ENCODE data around the gene HDAC5. TPM values are rescaled to one million over a fixed set of nuclear protein-coding genes. Genes with fewer than 3 reads are reported as not detected.

Gene HDAC5
- total RNA-seq, 2 experiments from 2014 or later = 31.4 to 41.5 TPM

DNA sequence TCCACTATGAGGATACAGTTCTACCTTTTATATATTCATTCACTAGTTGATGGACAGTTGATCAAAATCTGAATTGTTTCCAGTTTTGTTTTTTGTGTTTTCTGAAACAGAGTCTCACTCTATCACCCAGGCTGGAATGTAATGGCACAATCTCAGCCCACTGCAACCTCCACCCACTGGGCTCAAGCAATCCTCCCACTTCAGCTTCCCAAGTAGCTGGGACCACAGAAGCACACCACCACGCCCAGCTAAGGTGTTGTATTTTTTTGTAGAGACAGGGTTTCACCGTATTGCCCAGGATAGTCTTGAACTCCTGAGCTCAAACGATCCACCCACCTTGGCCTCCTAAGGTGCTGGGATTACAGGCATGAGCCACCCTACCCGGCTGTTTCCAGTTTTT is 78.0 kb downstream of the HDAC5 start:
- no peak for DNase-seq (ENCODE audit: low spot score)
- Histone ChIP-seq H3K4me2 (ENCODE audit: low read length) (no peak overlapping the region), H3K27ac (ENCODE audit: low read depth, low read length, poor library complexity, severe bottlenecking) (no peak overlapping the region), H3K4me1 (ENCODE audit: insufficient read depth, low read length, poor library complexity, severe bottlenecking) (no peaks in the 10 kb centered on the region), H4K20me1 (ENCODE audit: insufficient read depth, low read length) (0 out of 2 replicates have a peak, but pooled peaks cover 11% of the 10 kb centered on the region), H3K79me2 (ENCODE audit: insufficient read depth, low read depth, low read length) (peaks cover 55% of the 10 kb centered on the region), H3K9me2 (ENCODE audit: insufficient read depth, low read length) (no peaks in the 10 kb centered on the region), H3K9me3 (ENCODE audit: low read length) (no peaks in the 10 kb centered on the region), H3K36me3 (ENCODE audit: insufficient read depth, low read length) (peaks cover 82% of the 10 kb centered on the region), H3K4me3 (ENCODE audit: low read depth, low read length, poor library complexity, severe bottlenecking) (no peak overlapping the region), H2AFZ (ENCODE audit: low read length) (no peak overlapping the region)
- BruUV-seq (replicated peaks) = no TSS peak
- intact Hi-C loops (cut with micrococcal nuclease; ENCODE audit: unreplicated experiment) = no loop called here
- ChIA-PET POLR2A (no interaction called here), CTCF (ENCODE audit: unreplicated experiment) (no interaction called here)
- TF ChIP-seq, protein P1, sequence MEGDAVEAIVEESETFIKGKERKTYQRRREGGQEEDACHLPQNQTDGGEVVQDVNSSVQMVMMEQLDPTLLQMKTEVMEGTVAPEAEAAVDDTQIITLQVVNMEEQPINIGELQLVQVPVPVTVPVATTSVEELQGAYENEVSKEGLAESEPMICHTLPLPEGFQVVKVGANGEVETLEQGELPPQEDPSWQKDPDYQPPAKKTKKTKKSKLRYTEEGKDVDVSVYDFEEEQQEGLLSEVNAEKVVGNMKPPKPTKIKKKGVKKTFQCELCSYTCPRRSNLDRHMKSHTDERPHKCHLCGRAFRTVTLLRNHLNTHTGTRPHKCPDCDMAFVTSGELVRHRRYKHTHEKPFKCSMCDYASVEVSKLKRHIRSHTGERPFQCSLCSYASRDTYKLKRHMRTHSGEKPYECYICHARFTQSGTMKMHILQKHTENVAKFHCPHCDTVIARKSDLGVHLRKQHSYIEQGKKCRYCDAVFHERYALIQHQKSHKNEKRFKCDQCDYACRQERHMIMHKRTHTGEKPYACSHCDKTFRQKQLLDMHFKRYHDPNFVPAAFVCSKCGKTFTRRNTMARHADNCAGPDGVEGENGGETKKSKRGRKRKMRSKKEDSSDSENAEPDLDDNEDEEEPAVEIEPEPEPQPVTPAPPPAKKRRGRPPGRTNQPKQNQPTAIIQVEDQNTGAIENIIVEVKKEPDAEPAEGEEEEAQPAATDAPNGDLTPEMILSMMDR (conservative IDR thresholded peaks at IDR 0.05; ENCODE audit: low read length) = no peak
- TF ChIP-seq EZH2phosphoT487 (IDR thresholded peaks at IDR 0.05; ENCODE audit: borderline replicate concordance, low read depth, low read length) = no peak

DNA sequence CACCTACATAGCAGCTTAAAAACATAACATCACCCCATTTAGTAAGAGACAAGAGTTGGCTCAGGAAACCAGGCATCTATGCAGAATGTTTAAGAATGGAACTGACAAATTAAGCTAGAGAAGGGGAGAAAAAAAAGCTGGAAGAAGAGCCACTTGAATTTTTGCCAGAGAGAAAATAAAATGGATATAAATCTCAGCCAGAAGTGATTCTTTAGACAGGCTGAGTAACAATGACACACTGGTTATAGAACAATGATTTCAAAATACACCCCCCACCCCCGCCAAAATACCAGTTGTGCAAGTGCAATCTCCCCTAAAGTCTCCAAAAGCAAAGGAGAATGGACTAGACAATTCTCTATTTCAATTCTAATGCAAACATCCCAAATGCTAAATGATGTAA is 79.4 kb downstream of the HDAC5 start:
- H3K36me3 ChIP-seq (ENCODE audit: insufficient read depth, low read length) = peaks cover 79% of the 10 kb centered on the region
- DNase-seq (ENCODE audit: low spot score) = no peak
- BruUV-seq (replicated peaks) = TSS peak; percentile 48
- no peaks in the 10 kb centered on the region for H3K9me3 ChIP-seq (ENCODE audit: low read length)
- no peak for TF ChIP-seq EZH2phosphoT487 (IDR thresholded peaks at IDR 0.05; ENCODE audit: borderline replicate concordance, low read depth, low read length)
- TF ChIP-seq, protein P1 (conservative IDR thresholded peaks at IDR 0.05; ENCODE audit: low read length) = no peak
- no peak overlapping the region for H3K4me3 ChIP-seq (ENCODE audit: low read depth, low read length, poor library complexity, severe bottlenecking)
- intact Hi-C loops (cut with micrococcal nuclease; ENCODE audit: unreplicated experiment) = no loop called here
- H3K27ac ChIP-seq (ENCODE audit: low read depth, low read length, poor library complexity, severe bottlenecking) = no peak overlapping the region
- peaks cover 52% of the 10 kb centered on the region for H3K79me2 ChIP-seq (ENCODE audit: insufficient read depth, low read depth, low read length)
- 0 out of 2 replicates have a peak, but pooled peaks cover 11% of the 10 kb centered on the region for H4K20me1 ChIP-seq (ENCODE audit: insufficient read depth, low read length)
- POLR2A ChIA-PET = interaction anchor here (0.7 kb wide), 1 partner anchor 1147 kb away, joined by 4 read pairs; no protein-coding TSS in a partner anchor
- CTCF ChIA-PET (ENCODE audit: unreplicated experiment) = no interaction called here
- H3K4me2 ChIP-seq (ENCODE audit: low read length) = no peak overlapping the region
- no peak overlapping the region for H2AFZ ChIP-seq (ENCODE audit: low read length)
- no peaks in the 10 kb centered on the region for H3K9me2 ChIP-seq (ENCODE audit: insufficient read depth, low read length)
- no peaks in the 10 kb centered on the region for H3K4me1 ChIP-seq (ENCODE audit: insufficient read depth, low read length, poor library complexity, severe bottlenecking)

DNA sequence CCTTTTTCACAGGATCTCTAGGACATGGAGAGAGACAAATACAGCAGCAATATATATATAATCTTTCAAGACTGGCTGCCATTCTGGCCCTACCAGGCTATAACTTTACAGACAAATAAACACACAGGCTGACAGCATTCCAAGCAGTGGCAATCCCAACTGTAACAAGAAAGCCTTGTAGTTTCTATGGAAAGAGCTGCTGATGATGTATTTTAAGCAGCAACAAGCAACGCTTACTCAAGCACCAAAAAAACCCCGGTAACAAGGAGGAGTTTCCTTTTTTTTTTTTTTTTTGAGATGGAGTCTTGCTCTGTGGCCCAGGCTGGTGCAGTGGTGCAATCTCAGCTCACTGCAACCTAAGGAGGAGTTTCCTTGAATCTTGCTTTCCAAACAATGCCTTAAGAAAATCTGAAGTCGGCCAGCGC is 80.2 kb downstream of the HDAC5 start:
- no peak for DNase-seq (ENCODE audit: low spot score)
- no TSS peak for BruUV-seq (replicated peaks)
- H3K79me2 ChIP-seq (ENCODE audit: insufficient read depth, low read depth, low read length) = peaks cover 44% of the 10 kb centered on the region
- intact Hi-C loops (cut with micrococcal nuclease; ENCODE audit: unreplicated experiment) = no loop called here
- H3K4me1 ChIP-seq (ENCODE audit: insufficient read depth, low read length, poor library complexity, severe bottlenecking) = no peaks in the 10 kb centered on the region
- H3K27ac ChIP-seq (ENCODE audit: low read depth, low read length, poor library complexity, severe bottlenecking) = no peak overlapping the region
- H3K36me3 ChIP-seq (ENCODE audit: insufficient read depth, low read length) = peaks cover 79% of the 10 kb centered on the region
- CTCF ChIA-PET (ENCODE audit: unreplicated experiment) = interaction anchor here (0.5 kb wide), 1 partner anchor 577 kb away, joined by 4 read pairs; no protein-coding TSS in a partner anchor
- POLR2A ChIA-PET = interaction anchor here (0.7 kb wide), 1 partner anchor 1146 kb away, joined by 4 read pairs; no protein-coding TSS in a partner anchor
- H2AFZ ChIP-seq (ENCODE audit: low read length) = no peak overlapping the region
- TF ChIP-seq, protein P1 (conservative IDR thresholded peaks at IDR 0.05; ENCODE audit: low read length) = no peak
- no peak for TF ChIP-seq EZH2phosphoT487 (IDR thresholded peaks at IDR 0.05; ENCODE audit: borderline replicate concordance, low read depth, low read length)
- H4K20me1 ChIP-seq (ENCODE audit: insufficient read depth, low read length) = 0 out of 2 replicates have a peak, but pooled peaks cover 11% of the 10 kb centered on the region
- no peaks in the 10 kb centered on the region for H3K9me3 ChIP-seq (ENCODE audit: low read length)
- no peak overlapping the region for H3K4me2 ChIP-seq (ENCODE audit: low read length)
- H3K9me2 ChIP-seq (ENCODE audit: insufficient read depth, low read length) = no peaks in the 10 kb centered on the region
- H3K4me3 ChIP-seq (ENCODE audit: low read depth, low read length, poor library complexity, severe bottlenecking) = no peak overlapping the region

Data from OCI-LY7 (cell line).